Keratinocyte (primary cell): ENCODE results near the gene TSPYL1. TPM values are rescaled to one million over a fixed set of nuclear protein-coding genes. Genes with fewer than 3 reads are reported as not detected.

ENCODE experiments used
- DNase-seq: peaks from one replicate; pipeline ENCODE4 v3.0.0-alpha.2; 2011; ENCODE audit warnings: low read depth, missing footprints, low spot score
- FAIRE-seq: peaks from 2 replicates; lab custom pipeline; 2011; peaks lifted over from hg19 to GRCh38; lab: Jason Lieb, UNC
- H2AFZ ChIP-seq: 2 replicates; pipeline ENCODE4 v1.6.0; 2012; ENCODE audit warnings: low read length, control low read depth, inconsistent platforms; ENCODE audit not compliant: control insufficient read depth
- H3K27ac ChIP-seq: 2 replicates; pipeline ENCODE4 v1.5.1; 2011; ENCODE audit warnings: low read length; ENCODE audit not compliant: control insufficient read depth, insufficient read depth
- H3K27me3 ChIP-seq: 3 replicates; pipeline ENCODE4 v1.6.0; 2011; ENCODE audit warnings: low read length; ENCODE audit not compliant: control insufficient read depth, insufficient read depth; ENCODE audit errors: extremely low read depth
- H3K36me3 ChIP-seq, 2 experiments: 2 replicates in 1 of 2; 3 replicates in 1 of 2; pipeline ENCODE4 v1.5.1; 2011; ENCODE audit warnings: low read length in 2 of 2, mild to moderate bottlenecking in 1 of 2; ENCODE audit not compliant: control insufficient read depth in 2 of 2, insufficient read depth in 2 of 2; ENCODE audit errors: extremely low read depth in 1 of 2
- H3K4me1 ChIP-seq: 3 replicates; pipeline ENCODE4 v1.5.1; 2011; ENCODE audit warnings: low read length; ENCODE audit not compliant: control insufficient read depth, insufficient read depth; ENCODE audit errors: extremely low read depth
- H3K4me2 ChIP-seq: 3 replicates; pipeline ENCODE4 v1.6.0; 2011; ENCODE audit warnings: low read depth, low read length; ENCODE audit not compliant: control insufficient read depth, insufficient read depth; ENCODE audit errors: extremely low read depth
- H3K4me3 ChIP-seq, 3 experiments: fragments of 200-600 bp in 1 of 3; sonication (generic) in 1 of 3; 2 replicates in 2 of 3; 3 replicates in 1 of 3; pipeline ENCODE4 v1.5.1; 2011 to 2016; ENCODE audit warnings: low read length in 3 of 3, mild to moderate bottlenecking in 3 of 3, control low read depth in 2 of 3, inconsistent platforms in 1 of 3, low read depth in 1 of 3, mixed read lengths in 1 of 3, mixed run types in 1 of 3, moderate library complexity in 1 of 3; ENCODE audit not compliant: control insufficient read depth in 2 of 3, insufficient read depth in 2 of 3; ENCODE audit errors: extremely low read depth in 1 of 3
- H3K79me2 ChIP-seq: 2 replicates; pipeline ENCODE4 v1.6.0; 2012; ENCODE audit warnings: low read length; ENCODE audit not compliant: control insufficient read depth, insufficient read depth
- H3K9ac ChIP-seq: 3 replicates; pipeline ENCODE4 v1.6.0; 2011; ENCODE audit warnings: low read length; ENCODE audit not compliant: control insufficient read depth, insufficient read depth; ENCODE audit errors: extremely low read depth
- H3K9me1 ChIP-seq: 3 replicates; pipeline ENCODE4 v1.6.0; 2011; ENCODE audit warnings: low read length; ENCODE audit not compliant: control insufficient read depth, insufficient read depth; ENCODE audit errors: extremely low read depth
- H3K9me3 ChIP-seq: 2 replicates; pipeline ENCODE4 v1.5.1; 2012; ENCODE audit warnings: low read depth, low read length; ENCODE audit not compliant: control insufficient read depth
- H4K20me1 ChIP-seq: 3 replicates; pipeline ENCODE4 v1.6.0; 2011; ENCODE audit warnings: low read length; ENCODE audit not compliant: control insufficient read depth, insufficient read depth; ENCODE audit errors: extremely low read depth
- EZH2 ChIP-seq: IDR thresholded peaks from one replicate; pipeline ENCODE4 v1.6.1; 2012; ENCODE audit warnings: inconsistent platforms, mild to moderate bottlenecking, low read length, moderate library complexity
- dilution Hi-C: fragments of 300-500 bp; cut with MboI; formaldehyde crosslinking; loops from one replicate; pipeline ENCODE4 v1.7.0; 2020; ENCODE audit warnings: low sequenced_read_pairs; ENCODE audit not compliant: extremely low pct_ligation_motif_present
- polyA plus RNA-seq, 5 experiments: library from polyadenylated mRNA; depleted of rRNA in 3 of 5; stranded (reverse) in 3 of 5; stranded (forward) in 1 of 5; unstranded in 1 of 5; fragments of >200 nt; gene quantifications; 1 replicate in 1 of 5; 2 replicates in 3 of 5; 3 replicates in 1 of 5; pipeline versions ENCODE4 v1.2.1 to v1.2.3, GENCODE V29; 2011 to 2012; ENCODE audit warnings: missing spikeins in 2 of 5, low read depth in 1 of 5, low replicate concordance in 1 of 5
- TF ChIP-seq, protein P1 (sequence below), 3 experiments: IDR thresholded peaks in 1 of 3; conservative IDR thresholded peaks in 1 of 3; optimal IDR thresholded peaks in 1 of 3; 2 replicates in 2 of 3; 3 replicates in 1 of 3; pipeline versions ENCODE3 to v1.5.1; 2011; ENCODE audit warnings: low read length in 3 of 3, mild to moderate bottlenecking in 3 of 3, moderate library complexity in 2 of 3, control low read depth in 1 of 3, inconsistent platforms in 1 of 3; ENCODE audit not compliant: insufficient read depth in 2 of 3; ENCODE audit errors: extremely low read depth in 1 of 3

Gene TSPYL1
- polyA plus RNA-seq, 1 donor (not counting 4 experiments of a cell fraction or from before 2014, with no cell fraction given), result 75.6 TPM

GRCh38 chr6:116301104-116301503, 21.4 kb upstream of the TSPYL1 start:
- TF ChIP-seq, protein P1, sequence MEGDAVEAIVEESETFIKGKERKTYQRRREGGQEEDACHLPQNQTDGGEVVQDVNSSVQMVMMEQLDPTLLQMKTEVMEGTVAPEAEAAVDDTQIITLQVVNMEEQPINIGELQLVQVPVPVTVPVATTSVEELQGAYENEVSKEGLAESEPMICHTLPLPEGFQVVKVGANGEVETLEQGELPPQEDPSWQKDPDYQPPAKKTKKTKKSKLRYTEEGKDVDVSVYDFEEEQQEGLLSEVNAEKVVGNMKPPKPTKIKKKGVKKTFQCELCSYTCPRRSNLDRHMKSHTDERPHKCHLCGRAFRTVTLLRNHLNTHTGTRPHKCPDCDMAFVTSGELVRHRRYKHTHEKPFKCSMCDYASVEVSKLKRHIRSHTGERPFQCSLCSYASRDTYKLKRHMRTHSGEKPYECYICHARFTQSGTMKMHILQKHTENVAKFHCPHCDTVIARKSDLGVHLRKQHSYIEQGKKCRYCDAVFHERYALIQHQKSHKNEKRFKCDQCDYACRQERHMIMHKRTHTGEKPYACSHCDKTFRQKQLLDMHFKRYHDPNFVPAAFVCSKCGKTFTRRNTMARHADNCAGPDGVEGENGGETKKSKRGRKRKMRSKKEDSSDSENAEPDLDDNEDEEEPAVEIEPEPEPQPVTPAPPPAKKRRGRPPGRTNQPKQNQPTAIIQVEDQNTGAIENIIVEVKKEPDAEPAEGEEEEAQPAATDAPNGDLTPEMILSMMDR (optimal IDR thresholded peaks at IDR 0.05 in 1 of 3, IDR thresholded peaks at IDR 0.05 in 1 of 3, conservative IDR thresholded peaks at IDR 0.05 in 1 of 3; ENCODE audit: extremely low read depth in 1 of 3, insufficient read depth in 2 of 3, low read length in 3 of 3), result no peak
- TF ChIP-seq EZH2, result no peak
- H3K36me3 ChIP-seq, result no peaks in the 10 kb centered on the region
- no peaks in the 10 kb centered on the region for H4K20me1 ChIP-seq
- no peak overlapping the region for H3K9ac ChIP-seq
- no peak for DNase-seq
- H3K4me1 ChIP-seq, result no peaks in the 10 kb centered on the region
- no peak overlapping the region for H3K4me2 ChIP-seq
- dilution Hi-C loops, result no loop called here
- no peak overlapping the region for H2AFZ ChIP-seq
- FAIRE-seq, result no peak
- no peaks in the 10 kb centered on the region for H3K9me1 ChIP-seq
- no peaks in the 10 kb centered on the region for H3K9me3 ChIP-seq
- no peaks in the 10 kb centered on the region for H3K27me3 ChIP-seq
- no peaks in the 10 kb centered on the region for H3K79me2 ChIP-seq
- no peak overlapping the region for H3K27ac ChIP-seq
- no peak overlapping the region for H3K4me3 ChIP-seq

- H3K36me3 ChIP-seq, result no peaks in the 10 kb centered on the region
- FAIRE-seq, result no peak
- H3K4me3 ChIP-seq, result no peak overlapping the region
- H3K4me2 ChIP-seq, result no peak overlapping the region
- TF ChIP-seq EZH2, result no peak
- TF ChIP-seq, protein P1 (optimal IDR thresholded peaks at IDR 0.05 in 1 of 3, IDR thresholded peaks at IDR 0.05 in 1 of 3, conservative IDR thresholded peaks at IDR 0.05 in 1 of 3; ENCODE audit: extremely low read depth in 1 of 3, insufficient read depth in 2 of 3, low read length in 3 of 3), result no peak
- DNase-seq, result no peak
- H3K9me3 ChIP-seq, result no peaks in the 10 kb centered on the region
- no peak overlapping the region for H3K27ac ChIP-seq
- no peaks in the 10 kb centered on the region for H3K27me3 ChIP-seq
- H4K20me1 ChIP-seq, result no peaks in the 10 kb centered on the region
- dilution Hi-C loops, result no loop called here
- H3K9me1 ChIP-seq, result no peaks in the 10 kb centered on the region
- no peak overlapping the region for H2AFZ ChIP-seq
- H3K4me1 ChIP-seq, result no peaks in the 10 kb centered on the region
- no peak overlapping the region for H3K9ac ChIP-seq
- H3K79me2 ChIP-seq, result no peaks in the 10 kb centered on the region
These were observed 20.8 kb upstream of the TSPYL1 start for GRCh38 chr6:116300566-116300965.
